ENCODE measurements around the gene RNASET2. TPM values are rescaled to one million over a fixed set of nuclear protein-coding genes. Genes with fewer than 3 reads are reported as not detected.

Gene RNASET2
- total and polyA plus RNA-seq, 2 of the 13 experiments (the other 11 are each of a cell fraction or from before 2014, with no cell fraction given): 44.6 to 597 TPM

DNA sequence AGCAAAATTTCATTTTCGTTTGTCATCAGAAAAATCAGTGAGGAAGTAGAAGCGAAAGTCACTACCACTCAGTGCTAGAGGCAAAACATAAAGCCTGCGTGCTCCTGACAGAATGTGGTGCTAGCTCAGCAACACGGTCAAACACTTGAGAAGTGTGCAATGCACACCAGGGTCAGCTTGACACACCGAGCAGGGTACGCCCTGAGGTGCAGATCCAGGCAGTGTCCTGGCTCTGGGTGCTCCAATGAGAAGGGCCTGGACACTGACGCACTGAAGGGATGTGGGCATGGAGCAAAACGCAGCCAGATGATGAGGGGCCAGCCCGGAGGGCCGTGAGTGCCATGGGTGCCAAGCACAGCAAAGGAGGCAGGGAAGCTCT, 5.9 kb downstream of the RNASET2 start (continued):
- TF ChIP-seq TOPORS (CRISPR knock-in tag; IDR thresholded peaks at IDR 0.05) (no peak), ZNF558 (CRISPR knock-in tag; IDR thresholded peaks at IDR 0.05; ENCODE audit: borderline replicate concordance) (no peak), MAFK (conservative IDR thresholded peaks at IDR 0.05 in 1 of 2, IDR thresholded peaks at IDR 0.05 in 1 of 2; ENCODE audit: low read length in 2 of 2) (peak in 1 of 2 experiments; percentile 87; a peak in 3 of 4 replicates)
- TF ChIP-seq, protein P1, sequence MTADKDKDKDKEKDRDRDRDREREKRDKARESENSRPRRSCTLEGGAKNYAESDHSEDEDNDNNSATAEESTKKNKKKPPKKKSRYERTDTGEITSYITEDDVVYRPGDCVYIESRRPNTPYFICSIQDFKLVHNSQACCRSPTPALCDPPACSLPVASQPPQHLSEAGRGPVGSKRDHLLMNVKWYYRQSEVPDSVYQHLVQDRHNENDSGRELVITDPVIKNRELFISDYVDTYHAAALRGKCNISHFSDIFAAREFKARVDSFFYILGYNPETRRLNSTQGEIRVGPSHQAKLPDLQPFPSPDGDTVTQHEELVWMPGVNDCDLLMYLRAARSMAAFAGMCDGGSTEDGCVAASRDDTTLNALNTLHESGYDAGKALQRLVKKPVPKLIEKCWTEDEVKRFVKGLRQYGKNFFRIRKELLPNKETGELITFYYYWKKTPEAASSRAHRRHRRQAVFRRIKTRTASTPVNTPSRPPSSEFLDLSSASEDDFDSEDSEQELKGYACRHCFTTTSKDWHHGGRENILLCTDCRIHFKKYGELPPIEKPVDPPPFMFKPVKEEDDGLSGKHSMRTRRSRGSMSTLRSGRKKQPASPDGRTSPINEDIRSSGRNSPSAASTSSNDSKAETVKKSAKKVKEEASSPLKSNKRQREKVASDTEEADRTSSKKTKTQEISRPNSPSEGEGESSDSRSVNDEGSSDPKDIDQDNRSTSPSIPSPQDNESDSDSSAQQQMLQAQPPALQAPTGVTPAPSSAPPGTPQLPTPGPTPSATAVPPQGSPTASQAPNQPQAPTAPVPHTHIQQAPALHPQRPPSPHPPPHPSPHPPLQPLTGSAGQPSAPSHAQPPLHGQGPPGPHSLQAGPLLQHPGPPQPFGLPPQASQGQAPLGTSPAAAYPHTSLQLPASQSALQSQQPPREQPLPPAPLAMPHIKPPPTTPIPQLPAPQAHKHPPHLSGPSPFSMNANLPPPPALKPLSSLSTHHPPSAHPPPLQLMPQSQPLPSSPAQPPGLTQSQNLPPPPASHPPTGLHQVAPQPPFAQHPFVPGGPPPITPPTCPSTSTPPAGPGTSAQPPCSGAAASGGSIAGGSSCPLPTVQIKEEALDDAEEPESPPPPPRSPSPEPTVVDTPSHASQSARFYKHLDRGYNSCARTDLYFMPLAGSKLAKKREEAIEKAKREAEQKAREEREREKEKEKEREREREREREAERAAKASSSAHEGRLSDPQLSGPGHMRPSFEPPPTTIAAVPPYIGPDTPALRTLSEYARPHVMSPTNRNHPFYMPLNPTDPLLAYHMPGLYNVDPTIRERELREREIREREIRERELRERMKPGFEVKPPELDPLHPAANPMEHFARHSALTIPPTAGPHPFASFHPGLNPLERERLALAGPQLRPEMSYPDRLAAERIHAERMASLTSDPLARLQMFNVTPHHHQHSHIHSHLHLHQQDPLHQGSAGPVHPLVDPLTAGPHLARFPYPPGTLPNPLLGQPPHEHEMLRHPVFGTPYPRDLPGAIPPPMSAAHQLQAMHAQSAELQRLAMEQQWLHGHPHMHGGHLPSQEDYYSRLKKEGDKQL (CRISPR knock-in tag; IDR thresholded peaks at IDR 0.05; ENCODE audit: low read depth): no peak

DNA sequence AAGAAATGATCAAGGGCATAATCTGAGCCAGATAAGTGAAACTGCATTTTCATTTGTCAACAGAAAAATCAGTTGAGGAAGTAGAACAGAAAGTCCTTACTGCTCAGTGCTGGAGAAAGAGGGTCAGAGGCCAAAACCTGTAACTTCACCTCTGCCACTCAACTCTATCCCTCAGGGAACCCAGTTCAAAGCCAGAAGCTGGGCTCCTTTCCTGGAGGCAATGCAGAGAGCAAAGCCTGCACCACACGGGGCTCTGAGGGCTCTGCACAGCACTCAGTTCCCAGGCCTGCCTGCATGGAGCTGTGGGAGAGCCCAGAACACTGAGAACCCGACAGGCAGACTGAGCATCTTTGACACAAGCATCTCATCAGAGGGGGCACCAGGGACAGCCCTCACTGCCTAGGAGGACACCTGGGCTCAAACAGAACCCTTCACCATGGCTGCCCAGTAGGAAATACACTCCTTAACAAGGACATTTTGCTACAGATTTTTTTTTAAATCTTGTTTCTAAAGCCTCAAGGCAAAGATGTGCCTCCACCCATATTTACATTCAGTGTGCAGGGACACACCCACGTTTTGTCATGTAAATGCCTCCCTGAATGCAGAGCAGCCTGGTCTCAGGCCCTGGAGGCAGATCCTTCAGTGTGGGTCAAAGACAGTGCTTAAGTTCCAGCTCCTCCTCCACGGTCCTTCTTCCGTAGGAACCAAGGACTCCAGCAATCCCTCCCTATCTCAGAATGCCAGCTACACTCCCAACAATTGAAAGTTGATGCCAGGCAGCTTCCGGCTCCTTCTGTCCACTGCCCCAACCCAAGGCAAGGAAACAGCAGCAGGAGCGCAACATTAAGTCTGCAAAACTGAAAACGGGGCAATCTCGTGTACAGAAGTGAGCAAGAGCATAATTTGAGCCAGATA, 6.6 kb downstream of the RNASET2 start:
- ATAC-seq (no peak), DNase-seq (ENCODE audit: low spot score) (no peak), FAIRE-seq (no peak)
- no peak overlapping the region; the same call in 1 of the 2 replicates for H3K4me2 ChIP-seq (ENCODE audit: low read depth, low read length)
- ChIA-PET POLR2A (no interaction called here), CTCF (ENCODE audit: low intra/inter-chr PET ratio, low total read pairs) (interaction anchor here (2.0 kb wide), 1 partner anchor 163 kb away, joined by 15 read pairs; no protein-coding TSS in a partner anchor)
- peaks cover 84% of the 10 kb centered on the region for H4K20me1 ChIP-seq (ENCODE audit: insufficient read depth, low read length)
- WGBS (ENCODE audit: low lambda C conversion rate): 97% methylated on average over 7 of the region's 9 CpGs
- H3K27ac ChIP-seq (ENCODE audit: extremely low read length, insufficient read depth, low read length): no peak overlapping the region
- TF ChIP-seq MAF1 (CRISPR knock-in tag; IDR thresholded peaks at IDR 0.05; ENCODE audit: borderline replicate concordance) (no peak), POLR2AphosphoS5 (IDR thresholded peaks at IDR 0.05; ENCODE audit: low read depth, low read length) (peak; percentile 23; the same call in 1 of the 2 replicates), ZNF124 (CRISPR knock-in tag; IDR thresholded peaks at IDR 0.05) (no peak), POLR2A (IDR thresholded peaks at IDR 0.05; ENCODE audit: insufficient read depth in 1 of 2, low read depth in 2 of 2, low read length in 2 of 2) (0 out of 4 replicates have a peak, but pooled peaks of 1 of the 2 experiments have one; percentile 12), MAFK (conservative IDR thresholded peaks at IDR 0.05 in 1 of 2, IDR thresholded peaks at IDR 0.05 in 1 of 2; ENCODE audit: low read length in 2 of 2) (peak in 1 of 2 experiments; percentile 78; a peak in 1 of 4 replicates), ZNF713 (CRISPR knock-in tag; IDR thresholded peaks at IDR 0.05) (no peak), KDM5B (CRISPR knock-in tag; IDR thresholded peaks at IDR 0.05; ENCODE audit: borderline replicate concordance) (no peak), ZNF598 (CRISPR knock-in tag; IDR thresholded peaks at IDR 0.05; ENCODE audit: borderline replicate concordance) (0 out of 2 replicates have a peak, but pooled peaks have one; percentile 64), ZNF501 (CRISPR knock-in tag; IDR thresholded peaks at IDR 0.05) (peak; percentile 35; the same call in 1 of the 2 replicates)
- TF ChIP-seq, protein P2, sequence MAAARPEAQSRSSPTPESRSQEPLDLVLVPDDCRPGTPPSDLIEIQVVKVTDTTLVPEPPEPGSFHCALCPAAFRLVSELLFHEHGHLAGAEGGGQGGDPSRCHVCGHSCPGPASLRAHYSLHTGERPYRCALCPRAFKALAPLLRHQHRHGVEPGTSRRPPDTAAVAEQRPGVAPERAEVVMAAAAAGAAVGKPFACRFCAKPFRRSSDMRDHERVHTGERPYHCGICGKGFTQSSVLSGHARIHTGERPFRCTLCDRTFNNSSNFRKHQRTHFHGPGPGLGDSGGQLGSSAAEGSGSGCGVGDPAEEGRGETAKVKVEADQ (CRISPR knock-in tag; IDR thresholded peaks at IDR 0.05; ENCODE audit: borderline replicate concordance): no peak
- in situ Hi-C loops (cut with HindIII; ENCODE audit: extremely low pct_ligation_motif_present, low pct_unique_long_range_greater_than_20kb): no loop called here
- peaks cover 41% of the 10 kb centered on the region for H3K79me2 ChIP-seq (ENCODE audit: insufficient read depth, low read length)
- H3K9me3 ChIP-seq (ENCODE audit: low read length): no peaks in the 10 kb centered on the region
- H3K9ac ChIP-seq (ENCODE audit: insufficient read depth, low read depth, low read length): no peak overlapping the region
- BruUV-seq (replicated peaks): no TSS peak
- intact Hi-C loops (cut with micrococcal nuclease; ENCODE audit: unreplicated experiment): no loop called here
- no peak overlapping the region for H2AFZ ChIP-seq (ENCODE audit: low read length)
- H3K4me1 ChIP-seq (ENCODE audit: insufficient read depth, low read length): peaks cover 58% of the 10 kb centered on the region
- peaks cover 35 to 84% of the 10 kb centered on the region in 2 experiments for H3K36me3 ChIP-seq (replicated peaks in 1 of 2; ENCODE audit: control insufficient read depth in 1 of 2, insufficient read depth in 2 of 2, low read length in 2 of 2)
- no peaks in the 10 kb centered on the region for H3K27me3 ChIP-seq (ENCODE audit: control insufficient read depth in 1 of 2, insufficient read depth in 2 of 2, low read length in 2 of 2)
- no peak overlapping the region for H3K4me3 ChIP-seq (replicated peaks in 1 of 3; ENCODE audit: insufficient read depth in 1 of 3, low read depth in 2 of 3, low read length in 3 of 3)

Data from HepG2 (cell line).